H9 (cell line): ENCODE data around the gene KRT40. TPM values are rescaled to one million over a fixed set of nuclear protein-coding genes. Genes with fewer than 3 reads are reported as not detected.

ENCODE experiments used
- DNase-seq: peaks from one replicate; pipeline ENCODE4 v3.0.0-alpha.2; 2017
- H2AFZ ChIP-seq: one replicate; pipeline ENCODE4 v1.6.1; 2013; ENCODE audit warnings: mild to moderate bottlenecking, low read length, control low read depth, moderate library complexity
- H2AK5ac ChIP-seq: 2 replicates; pipeline ENCODE4 v1.6.1; 2013; ENCODE audit warnings: low read length, control low read depth, mixed read lengths; ENCODE audit not compliant: insufficient read length
- H2BK120ac ChIP-seq: one replicate; pipeline ENCODE4 v1.6.1; 2013; ENCODE audit warnings: low read depth, mild to moderate bottlenecking, low read length, control low read depth, inconsistent platforms; ENCODE audit not compliant: poor library complexity, severe bottlenecking
- H2BK12ac ChIP-seq: 2 replicates; pipeline ENCODE4 v1.6.1; 2013; ENCODE audit warnings: low read length, control low read depth, mixed read lengths, low read depth; ENCODE audit not compliant: insufficient read length
- H2BK15ac ChIP-seq: 2 replicates; pipeline ENCODE4 v1.6.1; 2013; ENCODE audit warnings: low read depth, low read length, control low read depth
- H2BK20ac ChIP-seq: one replicate; pipeline ENCODE4 v1.6.1; 2013; ENCODE audit warnings: low read depth, mild to moderate bottlenecking, low read length, control low read depth, inconsistent platforms; ENCODE audit not compliant: poor library complexity, severe bottlenecking
- H2BK5ac ChIP-seq: 2 replicates; pipeline ENCODE4 v1.6.1; 2013; ENCODE audit warnings: low read length, control low read depth, mixed read lengths; ENCODE audit not compliant: insufficient read length
- H3K14ac ChIP-seq: 2 replicates; pipeline ENCODE4 v1.6.1; 2013; ENCODE audit warnings: low read length, control low read depth; ENCODE audit not compliant: insufficient read depth
- H3K18ac ChIP-seq: 2 replicates; pipeline ENCODE4 v1.6.1; 2013; ENCODE audit warnings: low read depth, mild to moderate bottlenecking, mixed read lengths, low read length, control low read depth; ENCODE audit not compliant: insufficient read length
- H3K23ac ChIP-seq: 2 replicates; pipeline ENCODE4 v1.6.1; 2013; ENCODE audit warnings: low read length, control low read depth, mixed read lengths, low read depth; ENCODE audit not compliant: insufficient read length
- H3K23me2 ChIP-seq: 2 replicates; pipeline ENCODE4 v1.6.1; 2013; ENCODE audit warnings: low read depth, mild to moderate bottlenecking, mixed read lengths, low read length, control low read depth; ENCODE audit not compliant: insufficient read length, poor library complexity, severe bottlenecking
- H3K27ac ChIP-seq: 2 replicates; pipeline ENCODE4 v1.5.1; 2013; ENCODE audit warnings: low read length, control low read depth, mixed read lengths, low read depth; ENCODE audit not compliant: insufficient read length
- H3K27me3 ChIP-seq: 2 replicates; pipeline ENCODE4 v1.6.1; 2013; ENCODE audit warnings: low read length, control low read depth, inconsistent platforms; ENCODE audit not compliant: insufficient read depth
- H3K4ac ChIP-seq: 2 replicates; pipeline ENCODE4 v1.6.1; 2013; ENCODE audit warnings: low read depth, mild to moderate bottlenecking, control low read depth, inconsistent platforms, low read length, moderate library complexity
- H3K4me1 ChIP-seq: 2 replicates; pipeline ENCODE4 v1.6.1; 2013; ENCODE audit warnings: low read length, control low read depth, inconsistent platforms; ENCODE audit not compliant: insufficient read depth
- H3K4me2 ChIP-seq: 2 replicates; pipeline ENCODE4 v1.6.1; 2013; ENCODE audit warnings: low read length, control low read depth, mixed read lengths; ENCODE audit not compliant: insufficient read length, insufficient read depth
- H3K56ac ChIP-seq: 2 replicates; pipeline ENCODE4 v1.6.1; 2013; ENCODE audit warnings: low read depth, mild to moderate bottlenecking, mixed read lengths, low read length, control low read depth; ENCODE audit not compliant: insufficient read length
- H3K79me1 ChIP-seq: 2 replicates; pipeline ENCODE4 v1.6.1; 2013; ENCODE audit warnings: low read depth, mild to moderate bottlenecking, moderate library complexity, low read length, control low read depth, inconsistent platforms; ENCODE audit not compliant: insufficient read depth, poor library complexity, severe bottlenecking
- H3K79me2 ChIP-seq: 2 replicates; pipeline ENCODE4 v1.6.1; 2013; ENCODE audit warnings: low read length, control low read depth, inconsistent platforms; ENCODE audit not compliant: insufficient read depth
- H3K9ac ChIP-seq: 2 replicates; pipeline ENCODE4 v1.6.1; 2013; ENCODE audit warnings: low read length, control low read depth, mixed read lengths; ENCODE audit not compliant: insufficient read length; ENCODE audit errors: extremely low read depth
- H3K9me3 ChIP-seq: one replicate; pipeline ENCODE4 v1.6.1; 2013; ENCODE audit warnings: low read depth, low read length, inconsistent platforms; ENCODE audit not compliant: control insufficient read depth
- H3T11ph ChIP-seq: one replicate; pipeline ENCODE4 v1.6.1; 2013; ENCODE audit warnings: mild to moderate bottlenecking, low read length, control low read depth, inconsistent platforms
- H4K20me1 ChIP-seq: one replicate; pipeline ENCODE4 v1.6.1; 2013; ENCODE audit not compliant: control insufficient read depth, insufficient read length, insufficient read depth
- H4K5ac ChIP-seq: 2 replicates; pipeline ENCODE4 v1.6.1; 2013; ENCODE audit warnings: low read depth, mild to moderate bottlenecking, mixed read lengths, low read length, control low read depth; ENCODE audit not compliant: insufficient read length
- H4K8ac ChIP-seq: replicated peaks from 2 replicates; pipeline ENCODE4 v1.6.1; 2013; ENCODE audit warnings: low read length, control low read depth, mixed read lengths, low read depth; ENCODE audit not compliant: insufficient read length
- H4K91ac ChIP-seq: 2 replicates; pipeline ENCODE4 v1.6.1; 2013; ENCODE audit warnings: low read depth, mild to moderate bottlenecking, moderate library complexity, mixed read lengths, low read length, control low read depth; ENCODE audit not compliant: insufficient read length
- H3K27ac Mint-ChIP-seq, 3 experiments: 2 replicates in 2 of 3; 3 replicates in 1 of 3; pipeline ENCODE4 v1.8.0; 2020 to 2021; ENCODE audit warnings: mixed read lengths in 3 of 3, mild to moderate bottlenecking in 1 of 3, moderate library complexity in 1 of 3
- H3K27me3 Mint-ChIP-seq: 2 replicates; pipeline ENCODE4 v1.8.0; 2021; ENCODE audit warnings: low read depth, mild to moderate bottlenecking, moderate library complexity, mixed read lengths
- H3K36me3 Mint-ChIP-seq, 3 experiments: 2 replicates in 2 of 3; 3 replicates in 1 of 3; pipeline ENCODE4 v1.8.0; 2020 to 2021; ENCODE audit warnings: low read depth in 3 of 3, mixed read lengths in 3 of 3; ENCODE audit not compliant: insufficient read depth in 1 of 3
- H3K4me1 Mint-ChIP-seq, 2 experiments: 2 replicates each; pipeline ENCODE4 v1.8.0; 2020; ENCODE audit warnings: mixed read lengths in 2 of 2
- H3K4me3 Mint-ChIP-seq, 2 experiments: 2 replicates in 1 of 2; 3 replicates in 1 of 2; pipeline ENCODE4 v1.8.0; 2020 to 2021; ENCODE audit warnings: mild to moderate bottlenecking in 2 of 2, mixed read lengths in 2 of 2, moderate library complexity in 1 of 2
- H3K9me3 Mint-ChIP-seq, 2 experiments: 2 replicates in 1 of 2; 3 replicates in 1 of 2; pipeline ENCODE4 v1.8.0; 2020; ENCODE audit warnings: mild to moderate bottlenecking in 2 of 2, mixed read lengths in 2 of 2, moderate library complexity in 1 of 2
- CTCF ChIP-seq: fragments of 200-600 bp; sonication (generic); conservative IDR thresholded peaks from 3 replicates; pipeline ENCODE4 v1.8.0; 2021; ENCODE audit warnings: antibody characterized with exemption, mild to moderate bottlenecking
- WGBS: extraction: QIAGEN DNeasy Blood & Tissue Kit; methylation state at CpG from one replicate; pipeline ENCODE4 v1.1.7; 2013; ENCODE audit warnings: missing lambda C conversion rate, low lambda C conversion rate, mixed read lengths; ENCODE audit not compliant: insufficient read length; ENCODE audit errors: extremely low coverage; 5-methylcytosine and 5-hydroxymethylcytosine counted together
- total RNA-seq: library from RNA; stranded (reverse); gene quantifications from 2 replicates; pipeline ENCODE4 v1.2.1, GENCODE V29; 2021

The KRT40 gene
- total RNA-seq, 1 experiment from 2014 or later = not detected

- Mint-ChIP-seq H3K27ac (peak within 1 kb of the TSS in 2 of 3 experiments; percentile 53 to 54; a peak in 2 of 7 replicates), H3K9me3 (no peaks in the 10 kb centered on the region), H3K4me3 (no peak within 1 kb of the TSS), H3K4me1 (peaks cover 17 to 19% of the 10 kb centered on the region in 2 experiments), H3K27me3 (no peaks in the 10 kb centered on the region), H3K36me3 (no peaks in the 10 kb centered on the region)
- no peaks in the 10 kb centered on the region; the same call in 1 of the 2 replicates for H3K4me1 ChIP-seq
- H4K20me1 ChIP-seq = no peaks in the 10 kb centered on the region
- no peaks in the 10 kb centered on the region for H3K79me1 ChIP-seq
- H2BK12ac ChIP-seq = no peak within 1 kb of the TSS
- H2AK5ac ChIP-seq = no peak within 1 kb of the TSS
- H2BK5ac ChIP-seq = no peak within 1 kb of the TSS
- H2BK15ac ChIP-seq = no peak within 1 kb of the TSS
- H4K91ac ChIP-seq = no peak within 1 kb of the TSS
- no peak within 1 kb of the TSS for H3K27ac ChIP-seq
- no peak within 1 kb of the TSS for H2BK20ac ChIP-seq
- no peak within 1 kb of the TSS for H3K4ac ChIP-seq
- no peaks in the 10 kb centered on the region for H3K79me2 ChIP-seq
- no peaks in the 10 kb centered on the region for H3K9me3 ChIP-seq
- TF ChIP-seq CTCF = no peak
- H2AFZ ChIP-seq = no peak within 1 kb of the TSS
- no peaks in the 10 kb centered on the region for H3K27me3 ChIP-seq
- peak; percentile 48 for DNase-seq
- H3K4me2 ChIP-seq = no peak within 1 kb of the TSS
- no peak within 1 kb of the TSS for H3K23ac ChIP-seq
- H4K5ac ChIP-seq = no peak within 1 kb of the TSS
- no peak within 1 kb of the TSS for H4K8ac ChIP-seq
- no CpG with 5 or more reads among the region's 8 CpGs for WGBS
- H3K56ac ChIP-seq = no peak within 1 kb of the TSS
- no peak within 1 kb of the TSS for H3K18ac ChIP-seq
- no peak within 1 kb of the TSS for H3K9ac ChIP-seq
- no peaks in the 10 kb centered on the region for H3K23me2 ChIP-seq
- H3K14ac ChIP-seq = no peak within 1 kb of the TSS
- H3T11ph ChIP-seq = no peak within 1 kb of the TSS
- no peak within 1 kb of the TSS for H2BK120ac ChIP-seq
These were observed 24.7 kb upstream of the KRT40 start, which contains the start of gene KRTAP3-1 for GRCh38 chr17:41008811-41009210. TSS of gene KRTAP3-1 (minus strand) at chr17:41009128. CDS start at chr17:41009074, 54 bp downstream.
